ENCODE data around the gene FMO5.
"Not testable (repeated sequence)": the region's sequence is repeated elsewhere in the genome, so short reads cannot be mapped to it uniquely, and the experiment has no call there.

FMO5 gene

DNA sequence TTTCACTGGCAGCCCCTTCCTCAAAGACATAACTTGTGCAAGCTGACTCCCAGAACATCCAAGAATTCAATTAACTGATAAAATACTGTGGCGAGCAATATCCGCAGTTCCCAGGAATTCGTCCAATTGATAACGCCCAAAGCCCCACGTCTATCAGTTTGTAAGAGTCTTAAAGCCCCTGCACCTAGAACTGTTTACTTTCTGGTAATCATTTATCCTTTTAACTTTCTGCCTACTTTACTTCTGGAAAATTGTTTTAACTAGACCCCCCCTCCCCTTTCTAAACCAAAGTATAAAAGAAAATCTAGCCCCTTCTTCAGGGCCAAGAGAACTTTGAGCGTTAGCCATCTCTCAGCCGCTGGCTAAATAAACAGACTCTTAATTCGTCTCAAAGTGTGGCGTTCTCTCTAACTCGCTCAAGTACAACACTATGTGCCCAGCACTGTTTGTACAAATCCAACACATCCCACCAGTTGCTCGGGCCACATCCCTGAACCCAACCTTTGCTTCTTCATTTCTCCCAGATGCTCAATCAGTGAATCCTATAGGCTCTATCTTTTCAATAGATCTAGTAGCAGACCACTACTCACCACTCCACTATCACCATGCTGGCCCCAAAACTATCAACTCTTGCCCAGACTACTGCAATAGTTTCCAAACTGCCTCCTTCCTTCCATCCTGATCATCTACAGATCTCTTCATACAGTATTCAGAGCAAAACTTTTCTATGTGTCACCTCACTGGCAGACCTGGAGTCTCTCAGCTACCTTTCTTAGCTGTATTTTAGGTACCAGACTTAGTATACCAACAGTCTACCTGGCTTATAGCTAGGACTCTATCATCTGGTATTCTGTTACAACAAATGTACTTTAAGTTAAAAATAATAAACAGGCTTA, 14.0 kb upstream of the FMO5 start:
- ChIA-PET CTCF (no interaction called here), POLR2A (no interaction called here)
- TF ChIP-seq SUZ12 (IDR thresholded peaks at IDR 0.05) (no peak), ARNT (IDR thresholded peaks at IDR 0.05) (no peak), LEF1 (IDR thresholded peaks at IDR 0.05; ENCODE audit: borderline replicate concordance) (no peak), BHLHE40 (IDR thresholded peaks at IDR 0.05; ENCODE audit: borderline replicate concordance) (no peak), HDGF (IDR thresholded peaks at IDR 0.05; ENCODE audit: borderline replicate concordance) (no peak), ELF4 (IDR thresholded peaks at IDR 0.05) (no peak), FOXK2 (IDR thresholded peaks at IDR 0.05) (no peak), FOXM1 (IDR thresholded peaks at IDR 0.05; ENCODE audit: borderline replicate concordance) (no peak), PKNOX1 (IDR thresholded peaks at IDR 0.05) (no peak), L3MBTL2 (conservative IDR thresholded peaks at IDR 0.05) (no peak), CTBP1 (IDR thresholded peaks at IDR 0.05; ENCODE audit: borderline replicate concordance) (no peak), ZNF384 (IDR thresholded peaks at IDR 0.05) (no peak), FOXA1 (IDR thresholded peaks at IDR 0.05) (no peak), SP1 (IDR thresholded peaks at IDR 0.05) (no peak), TARDBP (IDR thresholded peaks at IDR 0.05) (no peak), NFRKB (IDR thresholded peaks at IDR 0.05) (no peak)
- DNase-seq (ENCODE audit: extremely low spot score) = no peak

DNA sequence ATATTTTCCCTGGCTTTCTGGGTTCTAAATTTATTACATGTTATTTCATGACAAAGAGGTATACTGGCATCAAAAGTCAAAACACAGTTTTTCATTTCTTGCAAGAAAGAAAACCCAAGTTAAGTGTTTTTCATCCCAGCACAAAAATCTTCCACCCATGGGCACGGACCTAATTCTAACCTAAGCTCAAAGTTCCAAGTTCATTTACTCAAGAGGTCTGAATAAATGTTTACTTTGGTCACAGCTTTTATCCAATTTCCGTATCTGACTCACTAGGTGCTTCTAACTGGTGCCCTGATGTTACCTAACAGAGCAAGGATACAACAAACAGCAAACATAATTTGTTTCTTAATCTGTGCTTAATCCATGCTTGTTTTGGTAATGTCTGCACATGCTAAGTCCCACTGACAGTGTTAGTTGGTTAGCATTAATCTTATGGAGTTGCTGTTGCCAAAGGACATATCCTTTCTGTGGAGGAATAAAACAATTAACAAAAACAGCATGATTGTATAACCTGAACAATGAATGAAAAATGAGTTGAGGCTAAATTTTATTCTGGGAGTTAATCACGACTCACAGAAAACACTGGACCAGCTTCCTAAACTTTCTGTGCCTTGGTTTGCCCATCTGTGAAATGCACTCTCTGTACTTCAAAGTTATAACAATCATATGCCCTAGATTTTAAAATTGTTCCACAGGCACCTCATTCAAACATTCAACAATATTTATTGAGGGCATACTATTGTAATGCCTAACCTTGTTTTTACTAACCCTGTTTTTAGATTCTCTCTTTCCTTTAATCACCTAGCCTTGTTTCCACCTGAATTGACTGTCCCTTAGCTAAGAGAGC, 13.1 kb upstream of the FMO5 start:
- TF ChIP-seq L3MBTL2 (conservative IDR thresholded peaks at IDR 0.05) (no peak), ARNT (IDR thresholded peaks at IDR 0.05) (no peak), PKNOX1 (IDR thresholded peaks at IDR 0.05) (no peak), SP1 (IDR thresholded peaks at IDR 0.05) (no peak), SUZ12 (IDR thresholded peaks at IDR 0.05) (no peak), ELF4 (IDR thresholded peaks at IDR 0.05) (no peak), FOXK2 (IDR thresholded peaks at IDR 0.05) (no peak), FOXM1 (IDR thresholded peaks at IDR 0.05; ENCODE audit: borderline replicate concordance) (no peak), CTBP1 (IDR thresholded peaks at IDR 0.05; ENCODE audit: borderline replicate concordance) (no peak), BHLHE40 (IDR thresholded peaks at IDR 0.05; ENCODE audit: borderline replicate concordance) (no peak)
- POLR2A ChIA-PET = no interaction called here
- no peak for DNase-seq (ENCODE audit: extremely low spot score)
- CTCF ChIA-PET = no interaction called here

GRCh38 chr1:147236959-147237791, 12.0 kb upstream of the FMO5 start:
- POLR2A ChIA-PET = no interaction called here
- DNase-seq (ENCODE audit: extremely low spot score) = no peak
- CTCF ChIA-PET = no interaction called here
- no peak for TF ChIP-seq TARDBP (IDR thresholded peaks at IDR 0.05)

DNA sequence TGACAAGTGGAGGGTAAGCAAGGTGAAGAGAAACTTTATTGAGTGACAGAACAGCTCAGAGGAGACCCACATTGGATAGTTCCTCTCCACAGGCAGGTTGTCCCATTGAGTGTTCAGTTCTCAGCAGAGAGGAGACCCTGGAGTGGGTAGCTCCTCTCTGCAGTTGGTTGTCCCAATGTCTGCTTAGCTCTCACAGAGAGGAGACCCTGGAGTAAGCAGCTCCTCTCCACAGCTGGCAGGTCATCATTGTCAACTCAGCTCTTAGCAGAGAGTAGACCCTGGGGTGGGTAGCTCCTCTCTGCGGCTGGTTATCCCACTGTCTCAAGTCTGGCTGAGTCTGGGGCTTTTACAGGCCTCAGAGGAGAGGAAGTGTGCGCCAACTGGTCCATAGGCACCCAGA, 11.3 kb upstream of the FMO5 start:
- ChIA-PET POLR2A (no interaction called here), CTCF (no interaction called here)
- DNase-seq (ENCODE audit: extremely low spot score) = no peak
- TF ChIP-seq FOXA1 (IDR thresholded peaks at IDR 0.05) (no peak), FOXM1 (IDR thresholded peaks at IDR 0.05; ENCODE audit: borderline replicate concordance) (no peak), TARDBP (IDR thresholded peaks at IDR 0.05) (no peak), SP1 (IDR thresholded peaks at IDR 0.05) (no peak), FOXK2 (IDR thresholded peaks at IDR 0.05) (no peak), HDGF (IDR thresholded peaks at IDR 0.05; ENCODE audit: borderline replicate concordance) (no peak)

- DNase-seq (ENCODE audit: extremely low spot score) = no peak
- ChIA-PET POLR2A (no interaction called here), CTCF (no interaction called here)
- TF ChIP-seq SP1 (IDR thresholded peaks at IDR 0.05) (no peak), FOXM1 (IDR thresholded peaks at IDR 0.05; ENCODE audit: borderline replicate concordance) (no peak)
Measured at GRCh38 chr1:147235822-147236221, 10.7 kb upstream of the FMO5 start.

- CTCF ChIA-PET; POLR2A ChIA-PET; DNase-seq (ENCODE audit: extremely low spot score): not testable (repeated sequence)
Measured at GRCh38 chr1:147233903-147234302, 8.8 kb upstream of the FMO5 start.

- POLR2A ChIA-PET; DNase-seq (ENCODE audit: extremely low spot score); CTCF ChIA-PET: not testable (repeated sequence)
Measured at GRCh38 chr1:147231032-147231431, 5.9 kb upstream of the FMO5 start.

Measured in HEK293T (cell line).